Measurements from ENCODE around the gene ADAMTS12. TPM values are rescaled to one million over a fixed set of nuclear protein-coding genes. Genes with fewer than 3 reads are reported as not detected.

Gene ADAMTS12
- polyA plus RNA-seq, 1 donor (not counting 4 experiments of a cell fraction or from before 2014, with no cell fraction given): 0.49 TPM

GRCh38 chr5:33538201-33538600 lies 353.6 kb downstream of the ADAMTS12 start:
- FAIRE-seq (no peak), DNase-seq (ENCODE audit: low read depth, low spot score) (no peak)
- Histone ChIP-seq H3K27me3 (ENCODE audit: control insufficient read depth, extremely low read depth, insufficient read depth, low read length) (no peaks in the 10 kb centered on the region), H3K27ac (ENCODE audit: control insufficient read depth, insufficient read depth, low read length) (no peak overlapping the region), H3K9me3 (ENCODE audit: control insufficient read depth, low read depth, low read length) (no peaks in the 10 kb centered on the region), H3K79me2 (ENCODE audit: control insufficient read depth, insufficient read depth, low read length) (no peaks in the 10 kb centered on the region), H3K36me3 (ENCODE audit: control insufficient read depth in 2 of 2, extremely low read depth in 1 of 2, insufficient read depth in 2 of 2, low read length in 2 of 2) (no peaks in the 10 kb centered on the region), H4K20me1 (ENCODE audit: control insufficient read depth, extremely low read depth, insufficient read depth, low read length) (no peaks in the 10 kb centered on the region), H3K4me1 (ENCODE audit: control insufficient read depth, extremely low read depth, insufficient read depth, low read length) (no peaks in the 10 kb centered on the region), H3K4me3 (ENCODE audit: control insufficient read depth in 2 of 3, extremely low read depth in 1 of 3, insufficient read depth in 2 of 3, low read depth in 1 of 3, low read length in 3 of 3) (no peak overlapping the region), H3K4me2 (ENCODE audit: control insufficient read depth, extremely low read depth, insufficient read depth, low read depth, low read length) (no peak overlapping the region), H2AFZ (ENCODE audit: control insufficient read depth, low read length) (no peak overlapping the region), H3K9me1 (ENCODE audit: control insufficient read depth, extremely low read depth, insufficient read depth, low read length) (no peaks in the 10 kb centered on the region), H3K9ac (ENCODE audit: control insufficient read depth, extremely low read depth, insufficient read depth, low read length) (no peak overlapping the region)
- TF ChIP-seq CTCF (optimal IDR thresholded peaks at IDR 0.05 in 1 of 3, IDR thresholded peaks at IDR 0.05 in 1 of 3, conservative IDR thresholded peaks at IDR 0.05 in 1 of 3; ENCODE audit: extremely low read depth in 1 of 3, insufficient read depth in 2 of 3, low read length in 3 of 3): no peak
- dilution Hi-C loops (cut with MboI; ENCODE audit: extremely low pct_ligation_motif_present, low sequenced_read_pairs): no loop called here

GRCh38 chr5:33537240-33537639 lies 354.6 kb downstream of the ADAMTS12 start:
- no peaks in the 10 kb centered on the region for H3K9me3 ChIP-seq (ENCODE audit: control insufficient read depth, low read depth, low read length)
- TF ChIP-seq CTCF (optimal IDR thresholded peaks at IDR 0.05 in 1 of 3, IDR thresholded peaks at IDR 0.05 in 1 of 3, conservative IDR thresholded peaks at IDR 0.05 in 1 of 3; ENCODE audit: extremely low read depth in 1 of 3, insufficient read depth in 2 of 3, low read length in 3 of 3) (no peak), EZH2 (IDR thresholded peaks at IDR 0.05; ENCODE audit: low read length) (no peak)
- dilution Hi-C loops (cut with MboI; ENCODE audit: extremely low pct_ligation_motif_present, low sequenced_read_pairs): no loop called here
- H3K9ac ChIP-seq (ENCODE audit: control insufficient read depth, extremely low read depth, insufficient read depth, low read length): no peak overlapping the region
- H2AFZ ChIP-seq (ENCODE audit: control insufficient read depth, low read length): no peak overlapping the region
- no peak overlapping the region for H3K27ac ChIP-seq (ENCODE audit: control insufficient read depth, insufficient read depth, low read length)
- no peaks in the 10 kb centered on the region for H3K36me3 ChIP-seq (ENCODE audit: control insufficient read depth in 2 of 2, extremely low read depth in 1 of 2, insufficient read depth in 2 of 2, low read length in 2 of 2)
- no peaks in the 10 kb centered on the region for H3K27me3 ChIP-seq (ENCODE audit: control insufficient read depth, extremely low read depth, insufficient read depth, low read length)
- no peak overlapping the region for H3K4me2 ChIP-seq (ENCODE audit: control insufficient read depth, extremely low read depth, insufficient read depth, low read depth, low read length)
- DNase-seq (ENCODE audit: low read depth, low spot score) (no peak), FAIRE-seq (no peak)
- no peaks in the 10 kb centered on the region for H3K4me1 ChIP-seq (ENCODE audit: control insufficient read depth, extremely low read depth, insufficient read depth, low read length)
- H3K9me1 ChIP-seq (ENCODE audit: control insufficient read depth, extremely low read depth, insufficient read depth, low read length): no peaks in the 10 kb centered on the region
- H3K4me3 ChIP-seq (ENCODE audit: control insufficient read depth in 2 of 3, extremely low read depth in 1 of 3, insufficient read depth in 2 of 3, low read depth in 1 of 3, low read length in 3 of 3): no peak overlapping the region
- H4K20me1 ChIP-seq (ENCODE audit: control insufficient read depth, extremely low read depth, insufficient read depth, low read length): no peaks in the 10 kb centered on the region
- no peaks in the 10 kb centered on the region for H3K79me2 ChIP-seq (ENCODE audit: control insufficient read depth, insufficient read depth, low read length)
